WTC11 (cell line): Measurements from ENCODE around the gene YARS1. TPM values are rescaled to one million over a fixed set of nuclear protein-coding genes. Genes with fewer than 3 reads are reported as not detected.

ENCODE experiments used
- ATAC-seq: fragments of 200-7000 bp; cut with Tn5 transposase; 2 replicates; pipeline ENCODE4 v1.10.0; 2021; ENCODE audit warnings: mild to moderate bottlenecking, moderate library complexity
- CTCF ChIA-PET: fragments of 300-600 bp; sonication (Branson Sonifier 250); formaldehyde crosslinking; loops from one replicate; lab custom pipeline; 2021; ENCODE audit warnings: antibody characterized with exemption; lab: Charles Lee
- POLR2A ChIA-PET: fragments of 350-600 bp; sonication (Branson Sonifier 250); formaldehyde crosslinking; loops from one replicate; lab custom pipeline; 2021; ENCODE audit warnings: antibody characterized with exemption; lab: Charles Lee
- DNase-seq: peaks from one replicate; pipeline ENCODE4 v3.0.0; 2021; ENCODE audit warnings: low spot score
- H3K27ac Mint-ChIP-seq: 2 replicates; pipeline ENCODE4 v1.8.0; 2021; ENCODE audit warnings: mixed read lengths
- H3K27me3 Mint-ChIP-seq: 2 replicates; pipeline ENCODE4 v1.8.0; 2021; ENCODE audit warnings: low read depth, mild to moderate bottlenecking, moderate library complexity, mixed read lengths
- H3K36me3 Mint-ChIP-seq: 2 replicates; pipeline ENCODE4 v1.8.0; 2021; ENCODE audit warnings: mixed read lengths
- H3K4me1 Mint-ChIP-seq: 2 replicates; pipeline ENCODE4 v1.8.0; 2022; ENCODE audit warnings: mixed read lengths
- H3K4me3 Mint-ChIP-seq: 2 replicates; pipeline ENCODE4 v1.8.0; 2021; ENCODE audit warnings: mild to moderate bottlenecking, moderate library complexity, mixed read lengths
- H3K9me3 Mint-ChIP-seq: 2 replicates; pipeline ENCODE4 v1.8.0; 2021; ENCODE audit warnings: mixed read lengths
- CDX4 ChIP-seq: fragments of 250-450 bp; sonication (Bioruptor Pico); IDR thresholded peaks from 2 replicates; pipeline ENCODE4 v1.9.0; 2021; ENCODE audit warnings: moderate library complexity, mild to moderate bottlenecking, inconsistent platforms, borderline replicate concordance
- GABPB1 ChIP-seq: sonication (generic); formaldehyde crosslinking; IDR thresholded peaks from 2 replicates; pipeline ENCODE4 v1.8.1; 2023; ENCODE audit warnings: mild to moderate bottlenecking, missing genetic modification reagents
- JAZF1 ChIP-seq: fragments of 250-450 bp; sonication (Bioruptor Pico); IDR thresholded peaks from 2 replicates; pipeline ENCODE4 v1.9.0; 2021; ENCODE audit warnings: moderate library complexity, mild to moderate bottlenecking, inconsistent platforms
- MAX ChIP-seq: sonication (generic); formaldehyde crosslinking; IDR thresholded peaks from 2 replicates; pipeline ENCODE4 v1.8.0; 2022; ENCODE audit warnings: mild to moderate bottlenecking, missing genetic modification reagents
- PREB ChIP-seq: sonication (generic); formaldehyde crosslinking; IDR thresholded peaks from 2 replicates; pipeline ENCODE4 v1.8.1; 2022; ENCODE audit warnings: mild to moderate bottlenecking, missing genetic modification reagents, moderate library complexity, borderline replicate concordance
- RELA ChIP-seq: sonication (generic); formaldehyde crosslinking; IDR thresholded peaks from 2 replicates; pipeline ENCODE4 v1.8.1; 2022; ENCODE audit warnings: missing genetic modification reagents, mild to moderate bottlenecking, borderline replicate concordance
- TP53 ChIP-seq: sonication (generic); formaldehyde crosslinking; IDR thresholded peaks from 2 replicates; pipeline ENCODE4 v1.8.1; 2023; ENCODE audit warnings: mild to moderate bottlenecking, missing genetic modification reagents
- USF1 ChIP-seq: sonication (generic); formaldehyde crosslinking; IDR thresholded peaks from 2 replicates; pipeline ENCODE4 v1.8.0; 2022; ENCODE audit warnings: mild to moderate bottlenecking, missing genetic modification reagents
- USF2 ChIP-seq: sonication (generic); formaldehyde crosslinking; IDR thresholded peaks from 2 replicates; pipeline ENCODE4 v1.8.1; 2023; ENCODE audit warnings: mild to moderate bottlenecking, missing genetic modification reagents, moderate library complexity
- ZNF219 ChIP-seq: sonication (generic); formaldehyde crosslinking; IDR thresholded peaks from 2 replicates; pipeline ENCODE4 v1.8.0; 2023; ENCODE audit warnings: missing genetic modification reagents, mild to moderate bottlenecking, borderline replicate concordance
- ZNF232 ChIP-seq: sonication (generic); formaldehyde crosslinking; IDR thresholded peaks from 2 replicates; pipeline ENCODE4 v1.8.0; 2022; ENCODE audit warnings: mild to moderate bottlenecking, missing genetic modification reagents
- ZNF263 ChIP-seq: sonication (generic); formaldehyde crosslinking; IDR thresholded peaks from 2 replicates; pipeline ENCODE4 v1.8.1; 2022; ENCODE audit warnings: low read depth, mild to moderate bottlenecking, moderate library complexity, missing genetic modification reagents
- ZNF281 ChIP-seq: sonication (generic); formaldehyde crosslinking; IDR thresholded peaks from 2 replicates; pipeline ENCODE4 v1.8.0; 2023; ENCODE audit warnings: mild to moderate bottlenecking, missing genetic modification reagents
- total RNA-seq: library from RNA; stranded (reverse); gene quantifications from 3 replicates; pipeline ENCODE4 v1.2.3, GENCODE V29; 2021

Gene YARS1
- total RNA-seq, 1 experiment from 2014 or later: 197 TPM

GRCh38 chr1:32766328-32766972, 50.7 kb downstream of the YARS1 start:
- Mint-ChIP-seq H3K27me3 (no peaks in the 10 kb centered on the region), H3K4me3 (peak overlapping the region; percentile 89), H3K9me3 (no peaks in the 10 kb centered on the region), H3K4me1 (peaks cover 63% of the 10 kb centered on the region), H3K36me3 (peaks cover 30% of the 10 kb centered on the region), H3K27ac (peak overlapping the region; percentile 60)
- ChIA-PET POLR2A (interaction anchor here (0.5 to 1.4 kb wide), 3 partner anchors 30 to 298 kb away, joined by 4 to 6 read pairs (median 5); no protein-coding TSS in a partner anchor), CTCF (interaction anchor here (0.6 to 1.5 kb wide), 6 partner anchors 9 to 361 kb away, joined by 3 to 13 read pairs (median 4); no protein-coding TSS in a partner anchor)
- TF ChIP-seq USF2 (CRISPR knock-in tag): peak; percentile 85
- TF ChIP-seq ZNF263 (CRISPR knock-in tag): no peak
- peak; percentile 81 for TF ChIP-seq USF1 (CRISPR knock-in tag)
- TF ChIP-seq ZNF232 (CRISPR knock-in tag): no peak
- TF ChIP-seq MAX (CRISPR knock-in tag): 0 out of 2 replicates have a peak, but pooled peaks have one; percentile 40
- TF ChIP-seq PREB (CRISPR knock-in tag): no peak
- ATAC-seq (peak; percentile 35), DNase-seq (peak; percentile 42)

- Mint-ChIP-seq H3K36me3 (peaks cover 30% of the 10 kb centered on the region), H3K4me3 (peak overlapping the region; percentile 89), H3K4me1 (peaks cover 67% of the 10 kb centered on the region), H3K27ac (peak overlapping the region; percentile 60), H3K27me3 (no peaks in the 10 kb centered on the region), H3K9me3 (no peaks in the 10 kb centered on the region)
- DNase-seq (peak; percentile 73), ATAC-seq (peak; percentile 54)
- POLR2A ChIA-PET: interaction anchor here (0.5 to 1.4 kb wide), 3 partner anchors 30 to 53 kb away, joined by 4 to 6 read pairs (median 5); no protein-coding TSS in a partner anchor
- CTCF ChIA-PET: interaction anchor here (1.0 to 1.6 kb wide), 4 partner anchors 12 to 53 kb away, joined by 3 to 13 read pairs (median 7); no protein-coding TSS in a partner anchor
- TF ChIP-seq ZNF281 (CRISPR knock-in tag): peak; percentile 9; the same call in 1 of the 2 replicates
- TF ChIP-seq TP53: no peak
Observed at GRCh38 chr1:32765570-32766327, 51.4 kb downstream of the YARS1 start.

GRCh38 chr1:32764826-32765569, 52.2 kb downstream of the YARS1 start:
- ATAC-seq: peak; percentile 1; the same call in 1 of the 2 replicates
- TF ChIP-seq RELA (no peak), ZNF219 (CRISPR knock-in tag) (no peak), JAZF1 (no peak), ZNF281 (CRISPR knock-in tag) (no peak), GABPB1 (CRISPR knock-in tag) (no peak), CDX4 (CRISPR knock-in tag) (no peak)
- TF ChIP-seq, all 79 proteins: peak for 0
- ChIA-PET CTCF (interaction anchor here (0.6 to 1.8 kb wide), 4 partner anchors 9 to 75 kb away, joined by 4 to 8 read pairs (median 6); no protein-coding TSS in a partner anchor), POLR2A (interaction anchor here (0.6 to 1.1 kb wide), 2 partner anchors 48 to 52 kb away, joined by 5 to 7 read pairs; no protein-coding TSS in a partner anchor)
- H3K27me3 Mint-ChIP-seq: no peaks in the 10 kb centered on the region
- H3K4me1 Mint-ChIP-seq: peaks cover 69% of the 10 kb centered on the region
- peak overlapping the region; percentile 93 for H3K27ac Mint-ChIP-seq
- no peak for DNase-seq
- H3K36me3 Mint-ChIP-seq: peaks cover 28% of the 10 kb centered on the region
- peak overlapping the region; percentile 89 for H3K4me3 Mint-ChIP-seq
- no peaks in the 10 kb centered on the region for H3K9me3 Mint-ChIP-seq
